Measurements from ENCODE around the gene OMP.
"Not testable (repeated sequence)": the region's sequence is repeated elsewhere in the genome, so short reads cannot be mapped to it uniquely, and the experiment has no call there.

OMP gene, protein sequence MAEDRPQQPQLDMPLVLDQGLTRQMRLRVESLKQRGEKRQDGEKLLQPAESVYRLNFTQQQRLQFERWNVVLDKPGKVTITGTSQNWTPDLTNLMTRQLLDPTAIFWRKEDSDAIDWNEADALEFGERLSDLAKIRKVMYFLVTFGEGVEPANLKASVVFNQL

DNA sequence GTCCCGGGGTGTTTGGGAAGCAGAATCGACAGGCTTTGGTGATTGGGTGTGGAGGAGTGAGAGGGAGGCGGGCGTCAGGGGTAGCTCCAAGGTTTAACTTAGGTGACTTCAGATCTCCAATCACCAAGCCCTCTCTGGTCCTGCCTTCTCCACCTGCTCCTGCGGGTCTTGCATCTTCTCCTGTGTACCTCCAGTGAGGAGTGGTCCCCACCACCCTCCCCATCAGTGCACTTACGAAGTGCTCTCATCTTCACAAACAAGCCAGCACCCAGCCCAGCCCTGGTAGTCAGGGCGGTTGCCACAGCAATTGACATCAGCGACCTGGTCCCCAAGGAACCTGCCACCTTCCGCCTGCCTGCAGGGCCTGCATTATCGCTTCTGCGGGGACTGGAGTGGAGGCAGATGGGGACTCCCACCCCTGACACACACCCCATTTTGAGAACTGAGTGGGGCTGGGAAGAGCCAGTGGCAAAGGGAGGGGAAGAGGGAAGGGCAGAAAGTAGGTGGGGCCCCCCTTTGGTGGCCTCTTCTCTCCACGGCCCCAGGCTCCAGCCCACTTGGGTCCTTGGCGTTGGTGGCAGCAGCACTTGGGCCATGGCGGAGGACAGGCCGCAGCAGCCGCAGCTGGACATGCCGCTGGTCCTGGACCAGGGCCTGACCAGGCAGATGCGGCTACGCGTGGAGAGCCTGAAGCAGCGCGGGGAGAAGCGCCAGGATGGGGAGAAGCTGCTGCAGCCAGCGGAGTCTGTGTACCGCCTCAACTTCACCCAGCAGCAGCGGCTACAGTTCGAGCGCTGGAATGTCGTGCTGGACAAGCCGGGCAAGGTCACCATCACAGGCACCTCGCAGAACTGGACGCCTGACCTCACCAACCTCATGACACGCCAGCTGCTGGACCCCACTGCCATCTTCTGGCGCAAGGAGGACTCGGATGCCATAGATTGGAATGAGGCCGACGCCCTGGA is at the start of gene OMP:
Gene OMP (plus strand): TSS at position 595 of the 965 bp plus-strand sequence. CDS start 0 bp downstream, at position 595.
- no peak for DNase-seq

DNA sequence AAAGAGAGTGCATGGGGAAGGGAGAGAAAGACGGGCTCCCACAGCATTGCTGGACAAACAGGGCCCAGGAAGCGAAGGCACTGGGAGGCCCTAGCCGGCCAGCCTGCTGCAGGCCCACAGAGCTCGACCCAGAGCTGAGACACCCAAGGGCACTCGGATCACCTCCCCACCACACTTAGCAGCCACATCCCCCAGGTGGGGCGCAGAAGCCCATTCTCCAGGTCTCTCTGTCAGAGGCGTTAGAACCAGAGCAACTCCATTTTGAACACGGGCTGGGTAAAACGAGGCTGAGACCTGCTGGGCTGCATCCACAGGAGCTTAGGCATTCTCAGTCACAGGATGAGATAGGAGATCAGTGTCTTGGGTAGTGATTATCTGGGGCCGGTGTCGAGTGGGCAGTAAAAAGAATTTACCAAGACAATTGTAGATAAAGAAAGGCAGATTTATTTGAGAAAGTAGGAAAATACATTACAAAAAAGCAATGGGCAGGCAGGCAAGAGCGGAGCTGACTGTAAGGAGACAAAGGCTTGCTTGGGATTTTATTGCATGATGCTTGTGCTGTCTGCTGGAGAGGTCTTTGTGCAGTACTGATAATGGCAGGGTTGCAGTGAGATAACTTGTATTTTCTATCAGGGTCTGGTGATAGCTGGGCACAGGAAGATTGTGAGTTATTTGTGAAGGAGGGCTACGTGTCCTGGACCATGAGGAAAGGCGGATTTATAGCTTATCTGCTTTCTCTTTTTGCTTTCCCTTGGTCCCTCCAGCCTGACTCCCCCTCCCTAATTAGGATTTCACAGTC is 49.2 kb upstream of the OMP start:
- no peak for DNase-seq

DNA sequence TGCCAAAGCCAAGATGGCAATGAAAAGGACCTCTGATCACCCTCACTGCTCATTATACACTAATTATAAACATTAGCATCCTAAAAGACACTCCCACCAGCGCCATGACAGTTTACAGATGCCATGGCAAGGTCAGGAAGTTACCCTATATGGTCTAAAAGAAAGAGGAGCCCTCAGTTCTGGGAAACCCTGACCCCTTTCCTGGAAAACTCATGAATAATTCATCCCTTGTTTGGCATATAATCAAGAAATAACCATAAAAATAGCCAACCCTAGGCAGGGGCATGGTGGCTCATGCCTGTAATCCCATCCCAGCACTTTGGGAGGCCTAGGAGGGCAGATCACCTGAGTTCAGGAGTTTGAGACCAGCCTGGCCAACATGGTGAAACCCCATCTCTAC is 48.6 kb upstream of the OMP start:
- no peak for DNase-seq

DNA sequence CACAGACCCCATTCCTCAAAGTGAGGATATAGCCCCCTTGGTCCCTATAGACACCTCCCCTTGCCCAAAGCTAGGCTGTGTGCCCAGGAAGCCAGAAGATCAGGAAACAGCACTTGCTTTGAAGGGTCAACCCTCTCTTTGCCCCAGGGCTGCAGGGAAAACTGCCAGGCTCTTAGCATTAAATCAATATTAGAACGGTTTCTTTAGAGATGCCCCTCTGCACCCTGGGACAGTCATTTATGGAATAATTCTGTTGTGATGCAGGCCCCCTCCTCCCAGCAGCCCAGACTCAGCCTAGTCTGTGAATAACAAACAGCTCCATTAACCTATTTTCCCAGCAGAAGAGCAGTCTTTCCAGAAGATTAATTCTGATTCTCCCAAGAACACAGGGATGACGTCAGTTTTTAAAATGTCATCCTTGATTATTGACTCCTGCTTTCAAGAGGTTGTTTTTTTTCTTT is 47.5 kb upstream of the OMP start:
- DNase-seq, result no peak

DNA sequence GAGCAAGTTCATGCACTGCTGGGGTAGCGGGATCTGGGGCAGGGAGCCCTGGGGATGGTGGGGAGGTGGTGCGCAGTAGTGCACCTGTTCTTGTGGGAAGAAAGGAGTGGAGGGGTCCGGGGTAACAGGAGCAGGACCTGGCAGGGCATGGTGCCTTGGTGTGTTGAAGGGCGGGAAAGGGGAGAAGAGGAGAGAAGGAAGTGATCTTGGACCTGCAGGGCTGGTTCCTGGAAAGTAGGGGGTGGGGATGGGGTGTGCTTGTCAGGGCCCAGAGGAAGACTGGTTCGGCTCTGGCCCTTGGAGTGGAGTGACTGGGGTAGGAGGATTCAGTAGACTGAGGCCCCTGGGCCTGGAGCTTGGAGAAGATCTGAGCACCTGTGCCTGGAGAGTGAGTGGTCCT is 46.7 kb upstream of the OMP start:
- DNase-seq, result no peak

DNA sequence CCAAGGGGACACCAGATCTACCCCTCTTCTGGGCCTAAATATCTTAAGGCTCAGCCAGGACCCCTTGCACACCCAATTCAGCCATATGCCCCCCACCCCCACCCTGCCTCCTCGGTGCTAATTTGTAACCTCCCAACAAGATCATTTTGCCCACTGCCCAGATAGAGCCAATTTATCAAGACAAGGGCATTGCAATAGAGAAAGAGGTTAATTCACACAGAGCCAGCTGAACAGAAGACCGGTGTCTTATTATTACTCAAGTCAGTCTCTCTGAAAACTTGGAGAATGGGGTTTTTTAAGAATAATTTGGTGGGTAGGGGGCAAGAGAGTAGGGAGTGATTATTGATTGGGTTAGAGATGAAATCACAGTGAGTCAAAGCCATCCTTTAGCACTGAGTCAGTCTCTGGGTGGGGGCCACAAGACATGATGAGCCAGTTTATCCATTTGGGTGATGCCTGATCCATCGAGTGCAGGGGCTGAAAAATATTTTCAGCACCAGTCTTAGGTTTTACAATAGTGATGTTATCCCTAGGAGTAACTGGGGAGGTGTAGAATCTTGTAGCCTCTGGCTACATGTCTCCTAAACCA is 45.7 kb upstream of the OMP start:
- no peak for DNase-seq

DNA sequence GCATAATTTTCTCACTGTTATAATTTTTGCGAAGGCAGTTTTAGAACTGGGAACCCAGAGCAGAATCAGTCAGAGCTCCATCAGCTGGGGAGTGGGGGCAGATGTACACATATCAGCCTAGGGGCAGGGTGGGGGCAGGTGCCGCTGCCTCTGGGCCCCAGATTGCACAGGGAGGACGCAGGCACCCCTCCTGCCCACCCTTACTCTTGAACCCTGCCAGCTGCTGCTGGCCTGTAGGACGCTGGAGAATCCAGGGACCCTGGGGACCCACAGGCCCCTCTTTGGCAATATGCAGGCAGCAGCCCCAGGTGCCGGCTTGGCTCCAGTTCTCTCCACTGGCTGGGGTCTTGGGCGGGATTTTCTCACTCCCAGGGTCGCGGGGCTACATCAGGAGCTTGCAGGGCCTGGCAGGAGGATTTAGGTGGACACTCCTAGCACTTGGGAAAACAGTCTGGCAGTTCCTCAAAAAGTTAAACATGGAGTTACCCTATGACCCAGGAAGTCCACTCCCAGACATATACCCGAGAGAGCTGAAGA is 44.6 kb upstream of the OMP start:
- no peak for DNase-seq

DNA sequence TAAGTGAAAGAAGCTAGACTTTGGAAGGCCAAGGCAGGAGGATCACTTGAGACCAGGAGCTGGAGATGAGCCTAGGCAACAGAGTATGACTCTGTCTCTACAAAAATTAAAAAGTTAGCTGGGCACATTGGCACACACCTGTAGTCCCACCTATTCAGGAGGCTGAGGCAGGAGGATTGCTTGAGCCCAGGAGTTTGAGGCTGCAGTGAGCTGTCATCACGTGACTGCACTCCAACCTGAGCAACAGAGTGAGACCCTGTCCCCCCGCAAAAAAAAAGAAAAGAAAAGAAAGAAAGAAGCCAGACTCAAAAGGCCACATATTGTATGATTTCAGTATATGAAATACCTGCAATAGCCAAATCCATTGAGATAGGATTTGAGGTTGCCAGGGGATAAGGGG is 43.7 kb upstream of the OMP start:
- no peak for DNase-seq

DNA sequence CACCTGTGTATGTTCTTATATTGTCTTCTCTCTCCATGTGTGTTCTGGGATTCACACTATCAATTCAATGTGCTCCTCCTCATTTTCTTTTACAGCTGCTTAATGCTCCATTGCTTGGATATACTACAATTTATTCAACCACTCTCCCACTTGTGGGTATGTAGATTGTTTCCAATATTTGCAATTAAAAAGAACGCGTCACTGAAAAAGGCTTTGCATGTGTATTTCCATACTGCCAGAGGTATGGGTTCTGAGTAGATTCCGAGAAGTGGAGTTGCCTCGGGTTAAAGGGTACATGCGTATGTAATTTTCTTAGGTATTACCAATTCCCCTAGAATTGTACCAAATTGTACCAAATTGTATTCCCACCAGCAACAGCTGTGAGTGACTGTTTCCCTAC is 42.8 kb upstream of the OMP start:
- DNase-seq, result no peak

DNA sequence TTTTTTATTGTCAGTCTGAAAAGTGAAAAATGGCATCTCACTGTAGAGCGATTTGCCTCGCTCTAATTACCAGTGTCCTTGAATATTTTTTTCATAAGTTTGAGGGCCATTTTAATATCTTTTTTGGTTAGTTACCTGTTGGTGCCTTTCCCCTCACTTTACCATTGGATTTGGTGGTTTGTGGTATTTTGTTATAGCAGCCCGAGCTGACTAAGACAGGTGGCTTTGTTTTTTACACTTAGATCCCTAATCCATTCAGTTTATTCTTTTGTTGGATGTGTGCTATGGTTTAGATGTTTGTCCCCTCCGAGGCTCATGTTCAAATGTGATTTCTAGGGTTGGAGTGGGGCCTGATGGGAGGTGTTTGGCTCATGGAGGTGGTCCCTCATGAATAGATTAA is 42.4 kb upstream of the OMP start:
- no peak for DNase-seq

DNA sequence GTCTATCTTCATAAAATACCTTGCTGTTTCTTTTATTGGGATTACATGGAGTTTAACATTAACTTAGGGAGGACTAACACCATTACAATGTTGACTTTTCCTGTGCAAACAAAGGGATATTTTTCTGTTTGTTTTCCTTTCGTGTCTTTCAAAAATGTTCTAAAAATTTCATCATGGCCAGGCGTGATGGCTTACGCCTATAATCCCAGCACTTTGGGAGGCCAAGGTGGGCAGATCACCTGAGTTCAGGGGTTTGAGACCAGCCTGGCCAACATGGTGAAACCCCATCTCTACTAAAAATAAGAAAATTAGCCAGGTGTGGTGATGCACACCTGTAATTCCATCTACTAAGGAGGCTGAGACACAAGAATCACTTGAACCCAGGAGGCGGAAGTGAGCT is 41.4 kb upstream of the OMP start:
- not testable (repeated sequence) for DNase-seq

DNA sequence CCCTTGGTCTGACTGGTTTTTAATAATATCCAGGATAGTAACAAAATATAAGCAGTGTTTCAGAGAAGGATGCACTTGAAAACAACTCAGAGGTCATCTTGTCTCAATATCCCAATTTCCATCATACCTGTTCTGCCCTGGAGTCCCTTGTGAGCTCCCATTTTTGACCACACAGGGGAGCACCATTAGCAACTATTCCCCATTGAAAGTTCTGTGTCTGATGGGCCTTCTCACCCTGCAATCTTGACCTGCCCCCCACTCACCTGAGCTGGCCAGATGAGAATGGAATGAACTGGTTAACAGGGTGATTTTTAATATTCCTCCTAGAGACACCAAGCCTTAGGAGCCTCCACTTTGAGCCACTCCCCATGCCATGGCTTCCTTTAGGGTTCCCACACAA is 39.7 kb upstream of the OMP start:
- no peak for DNase-seq

DNA sequence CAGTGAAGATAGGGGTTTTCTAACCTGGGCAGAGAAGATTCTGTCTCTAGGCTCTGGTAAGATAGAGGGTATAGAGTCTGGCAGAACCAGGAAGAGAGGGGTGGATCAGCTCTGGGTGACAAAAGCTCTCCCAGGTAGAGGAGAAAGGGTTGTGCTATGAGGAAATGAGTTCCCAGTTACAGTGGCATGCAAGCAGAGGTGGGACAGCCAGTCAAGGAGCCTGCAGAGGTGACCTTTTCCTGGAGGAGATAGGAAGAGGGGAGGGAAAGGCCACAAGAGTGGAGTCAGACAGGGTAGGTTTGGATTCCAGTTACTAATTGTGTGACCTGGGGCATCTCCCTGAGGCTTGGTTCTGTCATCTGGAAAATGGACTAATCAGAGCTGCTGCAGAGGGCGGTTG is 39.2 kb upstream of the OMP start:
- DNase-seq, result no peak

DNA sequence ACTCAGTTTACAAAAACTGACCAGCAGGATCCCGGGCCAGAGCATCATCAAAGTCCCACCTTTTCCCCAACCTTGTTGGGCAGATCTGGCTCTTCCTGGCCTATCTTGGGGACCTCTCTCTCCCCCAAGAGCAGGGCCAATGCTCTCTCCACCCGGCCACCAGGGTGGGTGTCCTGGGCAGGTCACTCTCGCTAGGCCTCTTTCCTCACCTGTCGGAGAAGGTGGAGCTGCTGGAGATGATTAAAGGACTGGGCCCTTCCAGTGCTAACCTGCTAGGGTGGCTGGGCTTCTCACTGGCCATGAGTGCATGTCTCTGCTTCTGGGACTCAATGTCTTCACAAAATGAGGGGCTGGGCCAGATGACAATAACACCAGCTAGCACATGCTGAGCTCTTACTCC is 38.8 kb upstream of the OMP start:
- DNase-seq, result no peak

DNA sequence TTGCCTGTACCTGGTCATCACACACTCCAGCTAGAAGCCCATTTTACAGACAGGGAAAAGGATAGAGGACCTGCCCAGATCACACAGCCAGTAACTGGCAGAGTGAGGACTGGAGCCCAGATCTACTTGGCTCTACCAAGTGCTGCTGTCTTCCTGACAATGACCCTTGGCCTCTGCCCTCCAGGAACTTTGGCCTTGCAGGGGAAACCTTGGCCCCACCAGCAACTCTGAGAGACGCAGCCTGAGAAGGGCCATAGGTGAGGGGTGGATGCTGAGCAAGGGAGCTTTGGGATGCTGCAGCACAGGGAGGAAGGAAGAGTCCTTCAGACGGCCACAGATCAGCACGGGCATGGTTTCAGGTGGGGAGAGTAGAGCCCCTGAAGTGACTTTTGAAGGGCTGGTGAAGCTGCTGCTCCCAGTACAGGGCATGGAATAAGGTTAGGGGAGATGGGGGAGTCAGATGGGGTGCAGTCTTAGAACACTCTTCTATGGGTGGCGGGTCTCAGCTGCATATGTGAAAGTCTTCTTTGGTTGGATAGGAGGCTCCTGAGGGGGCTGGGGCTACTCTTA is 37.9 kb upstream of the OMP start:
- DNase-seq, result no peak

DNA sequence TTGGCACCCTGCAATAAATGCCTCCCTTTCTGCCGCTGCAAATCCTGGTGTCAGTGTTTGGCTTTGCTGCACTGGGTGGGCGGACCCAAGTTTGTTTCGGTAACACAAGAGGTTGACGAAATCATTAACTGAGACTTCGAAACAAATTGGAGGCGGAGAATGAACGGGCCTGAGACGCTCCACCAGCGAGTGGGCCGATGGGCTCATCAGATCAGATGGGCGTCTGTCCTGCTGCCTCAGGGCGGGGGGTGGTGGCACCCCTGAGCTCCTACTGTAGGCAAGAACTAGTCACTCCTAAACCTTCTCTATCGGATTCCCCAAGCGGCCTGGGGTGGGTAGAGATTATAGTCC is 36.8 kb upstream of the OMP start:
- DNase-seq, result no peak

DNA sequence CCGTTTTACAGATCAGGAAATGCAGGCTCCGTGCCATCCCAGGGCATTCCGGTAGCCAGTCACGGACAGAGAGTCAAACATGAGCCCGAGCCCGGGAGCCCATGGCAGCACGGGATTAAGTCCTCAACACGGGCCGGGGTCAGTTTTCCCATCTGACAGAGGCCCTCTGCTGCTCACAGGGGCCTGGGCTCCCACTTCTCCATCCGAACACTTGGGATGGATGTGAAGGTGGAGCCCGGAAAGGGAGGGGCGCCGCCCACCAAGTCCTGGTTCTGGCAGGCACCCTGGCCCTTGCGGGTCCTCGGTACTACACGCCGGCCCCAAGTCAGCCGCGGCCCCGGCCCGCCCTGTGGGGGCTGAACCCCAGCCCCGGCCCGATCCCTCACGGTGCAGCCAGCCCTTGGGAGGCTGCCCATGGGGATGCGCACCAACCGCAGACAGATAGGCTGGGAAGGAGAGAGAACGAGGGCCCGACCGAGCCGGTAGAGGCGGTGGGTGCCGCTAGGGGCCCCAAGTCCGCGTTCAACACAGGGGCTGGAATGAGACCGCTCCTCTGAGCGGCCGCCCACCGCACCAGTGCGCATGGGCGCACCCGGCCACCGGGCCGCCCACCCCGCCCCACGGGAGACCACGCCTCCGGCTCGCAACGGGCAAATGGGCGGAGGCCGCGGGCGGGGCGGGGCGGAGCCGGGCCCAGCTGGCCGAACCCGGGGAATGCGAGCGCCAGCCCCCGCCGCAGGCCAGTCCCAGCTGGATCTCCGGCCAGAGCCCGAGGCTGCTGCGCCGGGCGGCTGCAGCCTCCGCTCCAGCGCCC is 36.2 kb upstream of the OMP start, which contains the start of gene CAPN5:
Gene CAPN5 (plus strand): TSS at position 743 of the 814 bp plus-strand sequence. CDS start 17,916 bp downstream, outside the sequence.
- peak; percentile 78 to 84 for DNase-seq

DNA sequence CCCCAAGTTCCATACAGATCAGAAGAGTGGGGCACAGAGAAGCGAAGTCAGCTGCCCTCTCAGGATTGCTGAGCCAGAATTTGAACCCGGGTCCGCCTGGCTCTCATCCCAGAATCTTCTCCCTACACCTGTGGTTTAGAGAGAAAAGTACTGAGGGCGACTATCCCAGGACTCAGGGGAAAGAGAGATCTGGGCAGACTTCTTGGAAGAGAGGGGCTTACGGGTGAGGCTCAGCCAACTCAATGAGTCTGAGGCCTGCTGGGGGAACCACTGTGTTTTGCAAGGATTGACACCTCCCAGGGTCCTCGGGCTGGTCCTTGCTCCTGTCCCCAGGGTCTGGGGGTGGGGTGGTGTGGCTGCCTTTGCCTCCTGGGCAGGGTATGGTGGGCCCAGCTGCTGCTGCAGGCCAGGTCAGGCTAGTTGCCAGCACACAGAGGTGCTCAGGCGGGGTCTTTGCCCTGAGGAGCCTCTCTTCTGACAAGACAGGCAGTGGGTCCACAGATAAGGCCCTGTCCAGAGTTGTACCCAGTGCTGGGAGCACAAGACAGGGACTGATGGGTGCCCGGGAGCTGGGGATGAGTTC is 34.7 kb upstream of the OMP start:
- DNase-seq, result no peak

DNA sequence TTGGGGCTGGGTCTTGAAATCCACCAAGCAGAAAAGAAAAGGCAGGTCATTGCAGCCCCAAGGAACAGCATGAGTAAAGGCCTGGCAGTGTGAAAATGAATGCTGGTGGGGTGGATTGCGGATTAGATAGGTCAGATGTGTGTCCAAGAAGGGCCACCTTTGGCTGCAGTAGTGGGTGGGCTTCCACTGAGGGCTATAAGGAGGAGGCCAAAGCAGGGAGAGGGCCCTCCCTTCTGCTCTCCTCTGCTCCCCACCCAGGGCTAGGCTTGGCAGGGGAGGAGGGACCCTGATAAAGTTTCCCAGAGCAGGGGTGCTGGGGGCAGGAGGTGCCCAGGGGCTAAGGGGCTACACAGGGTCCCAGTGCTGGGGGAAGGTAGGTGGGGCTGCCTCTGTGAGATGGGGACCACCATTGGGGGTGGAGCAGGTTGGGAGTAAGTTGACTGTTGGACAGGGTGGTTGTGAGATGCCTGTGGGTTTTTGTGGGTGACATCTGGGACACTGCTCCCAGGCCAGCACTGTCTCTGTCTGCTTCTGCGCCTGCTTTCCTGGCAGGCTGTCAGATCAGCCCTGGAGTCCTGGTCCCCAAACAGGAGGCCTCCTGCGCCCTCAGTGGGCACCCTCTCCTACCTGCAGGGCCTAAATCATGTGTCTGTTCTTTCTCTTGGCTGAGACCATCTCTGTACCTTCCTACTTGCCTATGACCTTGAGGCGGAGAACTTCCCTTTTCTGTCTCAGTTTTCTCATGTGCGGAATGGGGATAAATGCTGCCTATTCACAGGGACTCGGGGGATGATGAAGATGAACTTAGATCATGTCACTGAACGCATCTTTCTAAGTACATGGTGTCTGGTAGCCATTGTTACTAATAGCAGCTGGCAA is 33.9 kb upstream of the OMP start:
- DNase-seq, result no peak

DNA sequence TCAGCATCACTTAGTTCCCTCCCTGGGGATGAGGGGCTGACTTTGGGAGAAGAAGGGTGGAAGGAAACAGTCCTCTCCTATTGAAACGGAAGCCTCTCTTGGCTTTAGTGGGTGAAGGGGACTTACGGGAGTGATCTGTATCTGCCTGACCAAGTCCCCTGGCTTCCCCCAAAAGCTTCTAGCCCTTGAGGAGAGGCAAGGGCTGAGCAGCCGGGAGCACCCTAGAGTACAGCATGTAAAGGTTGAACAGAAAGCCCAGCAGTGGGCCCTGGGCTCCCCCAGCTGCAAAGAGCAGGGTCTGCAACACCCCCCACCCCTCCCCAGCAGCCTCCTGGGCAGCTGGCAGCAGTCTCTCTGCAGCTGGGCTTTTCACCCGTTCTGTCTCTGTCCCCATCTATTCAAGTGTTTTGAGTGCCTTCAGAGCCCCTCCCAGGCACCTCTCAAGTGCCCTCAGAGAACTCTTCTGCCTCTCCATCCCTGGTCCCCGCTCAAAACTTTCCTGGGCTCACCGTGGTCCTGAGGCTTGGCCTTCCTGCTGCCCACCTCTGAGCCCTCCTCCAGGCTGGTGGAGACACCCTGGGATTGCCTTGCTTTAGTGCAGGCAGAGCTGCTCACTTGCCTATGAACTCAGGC is 33.2 kb upstream of the OMP start:
- no peak for DNase-seq
